ENCODE measurements around the gene DSG1.

- TF ChIP-seq, protein P1, sequence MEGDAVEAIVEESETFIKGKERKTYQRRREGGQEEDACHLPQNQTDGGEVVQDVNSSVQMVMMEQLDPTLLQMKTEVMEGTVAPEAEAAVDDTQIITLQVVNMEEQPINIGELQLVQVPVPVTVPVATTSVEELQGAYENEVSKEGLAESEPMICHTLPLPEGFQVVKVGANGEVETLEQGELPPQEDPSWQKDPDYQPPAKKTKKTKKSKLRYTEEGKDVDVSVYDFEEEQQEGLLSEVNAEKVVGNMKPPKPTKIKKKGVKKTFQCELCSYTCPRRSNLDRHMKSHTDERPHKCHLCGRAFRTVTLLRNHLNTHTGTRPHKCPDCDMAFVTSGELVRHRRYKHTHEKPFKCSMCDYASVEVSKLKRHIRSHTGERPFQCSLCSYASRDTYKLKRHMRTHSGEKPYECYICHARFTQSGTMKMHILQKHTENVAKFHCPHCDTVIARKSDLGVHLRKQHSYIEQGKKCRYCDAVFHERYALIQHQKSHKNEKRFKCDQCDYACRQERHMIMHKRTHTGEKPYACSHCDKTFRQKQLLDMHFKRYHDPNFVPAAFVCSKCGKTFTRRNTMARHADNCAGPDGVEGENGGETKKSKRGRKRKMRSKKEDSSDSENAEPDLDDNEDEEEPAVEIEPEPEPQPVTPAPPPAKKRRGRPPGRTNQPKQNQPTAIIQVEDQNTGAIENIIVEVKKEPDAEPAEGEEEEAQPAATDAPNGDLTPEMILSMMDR (IDR thresholded peaks at IDR 0.05; ENCODE audit: low read length) = no peak
- no peak for TF ChIP-seq EZH2 (optimal IDR thresholded peaks at IDR 0.05; ENCODE audit: low read depth, low read length)
Observed at GRCh38 chr18:31343454-31343853, 25.5 kb downstream of the DSG1 start.
